K562 (cell line): ENCODE measurements around the gene RAB31. TPM values are rescaled to one million over a fixed set of nuclear protein-coding genes. Genes with fewer than 3 reads are reported as not detected.
A peak's percentile ranks its signal among the peaks of the same experiment; 100 is the strongest.

Experiments used
- ARID1B ChIP-seq: fragments of 450-650 bp; IDR thresholded peaks from 2 replicates; pipeline ENCODE4 v1.6.1; 2016; ENCODE audit warnings: antibody characterized with exemption, mild to moderate bottlenecking, inconsistent platforms
- ARID4B ChIP-seq: sonication (generic); formaldehyde crosslinking; IDR thresholded peaks from 2 replicates; pipeline ENCODE4 v1.8.0; 2022; ENCODE audit warnings: mild to moderate bottlenecking, missing genetic modification reagents
- ATF3 ChIP-seq, 2 experiments: fragments of 450-650 bp in 1 of 2; sonication (generic) in 1 of 2; formaldehyde crosslinking in 1 of 2; IDR thresholded peaks in 1 of 2; conservative IDR thresholded peaks in 1 of 2; 2 replicates each; pipeline versions ENCODE4 v1.6.1 to v1.8.1; 2016 to 2023; ENCODE audit warnings: mild to moderate bottlenecking in 2 of 2, moderate library complexity in 2 of 2, inconsistent platforms in 1 of 2, missing genetic modification reagents in 1 of 2
- BHLHE40 ChIP-seq: IDR thresholded peaks from 2 replicates; pipeline ENCODE4 v1.6.1; 2011; ENCODE audit warnings: low read length, improper control_type of control experiment
- CEBPB ChIP-seq: fragments of 450-650 bp; IDR thresholded peaks from 2 replicates; pipeline ENCODE4 v1.6.1; 2016; ENCODE audit warnings: missing genetic modification characterization, missing compliant biosample characterization
- DPF2 ChIP-seq: fragments of 450-650 bp; IDR thresholded peaks from 2 replicates; pipeline ENCODE4 v1.6.1; 2016
- EP300 ChIP-seq: IDR thresholded peaks from 2 replicates; pipeline ENCODE4 v1.6.1; 2012; ENCODE audit warnings: low read length, improper control_type of control experiment
- FOSL1 ChIP-seq: fragments of 200-800 bp; sonication (Bioruptor generic); conservative IDR thresholded peaks from 2 replicates; pipeline ENCODE4 v1.6.1; 2016; ENCODE audit warnings: missing genetic modification characterization, missing compliant biosample characterization
- PCBP2 ChIP-seq: fragments of 200-400 bp; formaldehyde crosslinking; IDR thresholded peaks from 2 replicates; pipeline ENCODE4 v1.6.1; 2018; ENCODE audit warnings: low read length, low read depth, mild to moderate bottlenecking, moderate library complexity; ENCODE audit not compliant: poor library complexity, severe bottlenecking
- POLR2B ChIP-seq: fragments of 450-650 bp; IDR thresholded peaks from 2 replicates; pipeline ENCODE4 v1.6.1; 2018; ENCODE audit warnings: low read depth; ENCODE audit not compliant: partially characterized antibody
- RAD21 ChIP-seq, 2 experiments: fragments of 250-450 bp in 1 of 2; fragments of 450-650 bp in 1 of 2; sonication (Bioruptor Pico) in 1 of 2; formaldehyde crosslinking in 1 of 2; IDR thresholded peaks in 1 of 2; conservative IDR thresholded peaks in 1 of 2; 2 replicates each; pipeline versions ENCODE4 v1.4.0 to v1.8.0; 2020 to 2022; ENCODE audit warnings: mild to moderate bottlenecking in 2 of 2, moderate library complexity in 1 of 2
- ZNF124 ChIP-seq: sonication (generic); formaldehyde crosslinking; IDR thresholded peaks from 2 replicates; pipeline ENCODE4 v1.8.1; 2022; ENCODE audit warnings: missing genetic modification reagents
- ZNF592 ChIP-seq: fragments of 450-650 bp; IDR thresholded peaks from 2 replicates; pipeline ENCODE4 v1.6.1; 2017; ENCODE audit warnings: antibody characterized with exemption, mild to moderate bottlenecking
- polyA plus RNA-seq, 8 experiments: library from polyadenylated mRNA; depleted of rRNA in 4 of 8; stranded (reverse) in 5 of 8; unstranded in 3 of 8; fragments of >200 nt; fragmentation: Nextera tagmentation in 2 of 8; fragmentation: Illumina TruSeq in 1 of 8; extraction: Ambion mirVana in 2 of 8; extraction: Trizol in 1 of 8; gene quantifications; 2 replicates each; pipeline versions ENCODE4 v1.2.1 to v1.2.3, GENCODE V29; 2011 to 2014; ENCODE audit warnings: inconsistent platforms in 1 of 8, missing spikeins in 1 of 8
- total RNA-seq, 7 experiments: library from RNA; depleted of rRNA in 6 of 7; stranded (reverse); fragments of >200 nt in 6 of 7; fragmentation: Illumina TruSeq in 2 of 7; extraction: Trizol in 2 of 7; gene quantifications; 2 replicates each; pipeline versions ENCODE4 v1.2.1 to v1.2.3, GENCODE V29; 2011 to 2021; ENCODE audit warnings: low replicate concordance in 1 of 7

The RAB31 gene
- total and polyA plus RNA-seq, 9 of the 15 experiments (the other 6 are each of a cell fraction or from before 2014, with no cell fraction given): 20.7 to 70.4 (median 41.3) TPM

GRCh38 chr18:9688036-9688741, 19.9 kb upstream of the RAB31 start (continued):
- TF ChIP-seq POLR2B: peak; percentile 23
- TF ChIP-seq DPF2: peak; percentile 54; the same call in 1 of the 2 replicates
- TF ChIP-seq CEBPB (tag): 0 out of 2 replicates have a peak, but pooled peaks have one; percentile 7
- 0 out of 2 replicates have a peak, but pooled peaks have one; percentile 12 for TF ChIP-seq ARID1B
- no peak for TF ChIP-seq PCBP2
- TF ChIP-seq EP300: 0 out of 2 replicates have a peak, but pooled peaks have one; percentile 7
- TF ChIP-seq FOSL1 (tag): peak; percentile 52
- peak; percentile 43; the same call in 1 of the 2 replicates for TF ChIP-seq ATF3 (IDR thresholded peaks at IDR 0.05)
- TF ChIP-seq ATF3 (CRISPR knock-in tag; conservative IDR thresholded peaks at IDR 0.05): no peak
- 0 out of 4 replicates have a peak, but pooled peaks of 1 of the 2 experiments have one; percentile 8 for TF ChIP-seq RAD21 (CRISPR knock-in tag; conservative IDR thresholded peaks at IDR 0.05 in 1 of 2, IDR thresholded peaks at IDR 0.05 in 1 of 2)
- peak; percentile 35; the same call in 1 of the 2 replicates for TF ChIP-seq ARID4B (CRISPR knock-in tag)
- peak; percentile 67 for TF ChIP-seq BHLHE40
- TF ChIP-seq ZNF592: peak; percentile 92
- TF ChIP-seq ZNF124 (CRISPR knock-in tag): no peak
